ENCODE measurements around the gene JPH3.

JPH3 gene

DNA sequence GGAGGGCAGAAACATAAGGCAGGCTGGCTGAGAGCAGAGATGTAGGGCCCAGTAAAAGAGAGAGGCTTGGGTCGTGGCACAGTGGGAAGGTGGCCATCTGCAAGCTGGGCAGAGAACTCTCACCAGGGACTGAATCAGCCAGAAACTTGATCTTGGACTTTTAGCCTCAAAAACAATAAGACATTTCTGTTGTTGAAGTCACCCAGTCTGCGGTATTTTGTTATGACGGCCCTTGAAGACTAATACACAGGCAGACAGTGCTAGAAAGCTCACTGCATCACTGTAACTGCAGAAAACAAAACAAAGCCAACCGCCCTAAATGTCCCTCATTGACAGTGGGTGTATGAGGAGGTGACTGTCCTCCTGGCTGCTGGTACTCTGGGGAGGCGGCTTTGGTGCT lies 3.9 kb upstream of the JPH3 start:
- DNase-seq (ENCODE audit: low read depth in 2 of 2, low spot score in 1 of 2), result no peak

DNA sequence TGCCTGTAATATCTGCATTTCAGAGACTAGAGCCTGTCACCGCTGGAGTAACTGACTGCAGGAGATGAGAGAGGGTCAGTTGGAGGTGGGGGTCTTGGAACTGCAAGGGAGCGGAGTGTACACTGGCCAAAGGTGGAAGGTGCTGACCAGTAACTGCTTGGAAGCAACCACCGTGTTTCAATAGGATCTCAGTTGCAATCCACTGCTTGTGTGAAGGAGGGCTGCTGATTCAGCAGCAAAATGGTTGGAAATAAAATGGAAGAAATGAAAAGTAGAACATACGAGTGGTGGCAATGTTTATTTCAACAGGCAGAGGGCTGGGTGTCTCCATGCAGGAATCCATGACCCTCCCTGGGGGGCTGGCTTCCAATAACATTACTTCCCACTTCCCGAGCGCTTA lies 2.1 kb upstream of the JPH3 start:
- DNase-seq (ENCODE audit: low read depth in 2 of 2, low spot score in 1 of 2), result no peak

DNA sequence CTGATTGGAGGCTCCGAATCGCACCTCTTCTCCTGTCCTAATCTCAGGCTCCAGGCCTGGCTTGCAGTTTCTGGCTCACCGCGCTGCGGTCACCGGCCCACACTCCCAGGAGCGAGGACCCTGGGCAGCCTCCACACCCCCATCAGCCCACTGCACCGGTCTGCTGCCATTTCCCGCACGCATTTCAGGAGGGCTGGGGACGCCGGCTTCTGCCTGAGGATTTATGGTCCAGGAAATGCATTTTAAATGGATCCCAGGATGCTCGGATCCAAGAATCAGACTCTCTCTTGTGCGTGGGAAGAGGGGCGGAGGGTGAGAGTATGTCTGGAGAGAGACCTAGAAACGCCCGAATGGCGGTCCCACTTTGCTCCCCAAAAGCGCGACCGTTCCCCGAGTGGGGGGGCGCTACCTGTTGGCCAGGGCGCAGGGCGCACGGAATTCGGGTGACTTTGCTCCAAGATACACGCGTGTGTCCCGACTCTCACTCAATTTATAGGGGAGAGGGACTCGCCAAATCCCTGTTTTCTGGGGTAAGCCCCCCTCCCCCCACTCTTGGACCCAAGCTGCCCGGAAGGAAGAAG lies 817 bp upstream of the JPH3 start:
- no peak for DNase-seq (ENCODE audit: low read depth in 2 of 2, low spot score in 1 of 2)

DNA sequence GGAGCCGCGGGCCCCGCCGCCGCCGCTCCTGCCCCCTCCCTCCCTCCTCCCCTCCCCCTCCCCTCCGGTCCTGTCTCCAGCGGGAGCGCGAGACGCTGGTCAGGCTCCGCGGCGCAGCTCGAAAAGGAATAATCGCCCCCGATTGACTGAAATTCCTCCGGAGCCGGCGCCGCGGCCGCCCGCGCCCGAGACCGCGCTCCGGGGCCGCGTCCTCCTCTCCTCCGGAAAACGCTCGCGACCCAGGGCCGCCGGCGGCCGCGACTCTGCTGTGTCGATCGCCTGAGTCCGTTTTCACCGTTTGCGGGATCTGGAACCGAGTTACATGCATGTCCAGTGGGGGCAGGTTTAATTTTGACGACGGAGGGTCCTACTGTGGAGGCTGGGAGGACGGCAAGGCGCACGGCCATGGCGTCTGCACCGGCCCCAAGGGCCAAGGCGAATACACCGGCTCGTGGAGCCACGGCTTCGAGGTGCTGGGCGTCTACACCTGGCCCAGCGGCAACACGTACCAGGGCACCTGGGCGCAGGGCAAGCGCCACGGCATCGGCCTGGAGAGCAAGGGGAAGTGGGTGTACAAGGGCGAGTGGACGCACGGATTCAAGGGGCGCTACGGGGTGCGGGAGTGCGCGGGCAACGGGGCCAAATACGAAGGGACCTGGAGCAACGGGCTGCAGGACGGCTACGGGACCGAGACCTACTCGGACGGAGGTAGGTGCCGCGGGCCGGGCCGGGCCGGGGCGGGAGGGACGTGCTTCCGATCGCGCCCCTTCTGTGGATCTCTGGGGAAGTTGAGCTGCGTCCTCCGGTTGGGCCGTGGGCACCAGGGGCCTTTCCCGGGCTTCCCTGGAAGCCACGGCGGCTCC lies 744 bp downstream of the JPH3 start:
- no peak for DNase-seq (ENCODE audit: low read depth in 2 of 2, low spot score in 1 of 2)

DNA sequence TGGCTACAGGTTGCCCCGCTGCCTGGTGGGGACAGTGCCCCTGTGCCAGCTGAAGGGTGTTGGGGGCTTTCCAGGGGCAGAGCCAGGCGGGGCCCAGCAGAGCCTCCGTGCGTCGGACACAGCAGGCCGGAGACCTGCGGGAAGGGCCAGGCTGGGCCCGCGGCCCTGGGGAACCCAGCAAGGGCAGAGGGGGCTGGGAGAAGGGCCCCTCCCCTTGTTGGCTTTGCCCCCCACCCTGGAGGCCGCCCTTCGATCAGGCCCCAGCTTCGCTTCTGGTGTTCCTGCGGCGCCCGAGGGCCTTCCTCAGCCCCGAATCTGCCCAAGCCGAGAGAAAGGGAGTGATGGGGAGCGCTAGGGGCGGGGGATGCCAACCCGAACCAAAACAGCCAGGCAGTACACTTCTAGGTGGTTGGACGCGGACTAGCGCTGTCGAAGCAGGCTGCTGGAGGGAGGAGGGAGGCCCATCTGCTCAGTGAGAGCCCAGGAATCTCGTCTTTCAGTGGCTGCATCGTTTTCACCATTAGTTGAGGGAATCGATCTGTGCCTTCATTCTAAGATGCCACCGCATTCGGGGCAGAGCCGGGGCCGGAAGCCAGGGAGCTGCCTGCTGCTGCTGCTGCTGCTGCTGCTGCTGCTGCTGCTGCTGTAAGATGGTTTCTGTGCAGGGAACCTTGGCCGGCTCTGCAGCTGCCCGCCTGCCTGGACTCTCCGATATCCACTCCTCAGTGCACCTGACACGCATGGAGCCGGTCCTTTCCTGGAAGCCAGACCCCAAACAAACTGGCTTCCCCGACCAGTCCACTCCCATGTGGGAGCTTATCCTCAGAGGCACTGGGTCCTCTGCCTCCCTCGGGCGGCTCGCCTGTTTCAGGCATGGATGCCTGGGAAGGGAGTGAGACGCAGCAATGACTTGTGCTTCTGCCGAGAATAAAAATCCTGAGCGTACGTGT lies 1.7 kb downstream of the JPH3 start:
- DNase-seq (ENCODE audit: low read depth in 2 of 2, low spot score in 1 of 2), result no peak

DNA sequence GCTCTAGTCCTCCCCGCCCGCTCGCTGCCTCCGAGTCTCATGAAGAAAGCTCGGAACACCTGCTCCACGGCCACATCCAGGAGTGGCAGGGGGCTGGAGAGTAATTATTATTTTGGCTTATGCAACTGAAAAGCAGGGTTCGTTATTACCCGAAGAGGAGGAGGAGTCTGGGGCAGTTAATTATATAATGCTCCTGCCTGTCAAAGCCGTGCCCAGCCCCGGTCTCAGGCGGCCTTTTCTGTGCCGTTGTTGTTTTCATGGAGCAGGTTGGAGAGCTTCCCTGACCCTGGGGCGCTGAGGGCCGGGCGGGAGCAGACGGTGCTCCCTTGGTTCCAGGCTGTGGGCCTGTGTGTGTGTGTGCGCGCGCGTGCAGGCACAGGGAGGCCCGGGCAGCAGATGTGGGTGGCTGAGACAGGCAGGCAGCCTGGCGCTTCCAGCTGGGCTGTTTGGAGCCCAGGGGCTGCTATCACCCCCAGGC lies 2.4 kb downstream of the JPH3 start:
- no peak for DNase-seq (ENCODE audit: low read depth in 2 of 2, low spot score in 1 of 2)

DNA sequence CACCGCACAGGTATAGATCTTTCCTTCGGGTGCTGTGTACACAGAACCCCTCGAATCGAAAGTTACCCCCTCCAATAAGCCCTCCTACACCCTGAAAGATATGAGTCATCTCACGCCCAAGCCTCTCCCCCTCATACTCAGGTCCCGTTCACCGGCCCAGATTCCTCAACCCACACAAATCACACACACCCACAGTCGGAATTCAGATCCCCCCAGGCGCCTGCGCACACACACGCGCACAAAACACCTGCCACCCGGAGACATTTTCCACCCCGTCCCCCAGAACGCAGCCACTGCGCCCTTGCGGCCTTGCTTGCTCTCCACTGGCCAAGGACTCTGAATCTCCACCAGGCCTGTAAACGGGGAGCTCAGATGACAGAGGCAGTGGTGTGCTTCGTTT lies 4.9 kb downstream of the JPH3 start:
- DNase-seq (ENCODE audit: low read depth in 2 of 2, low spot score in 1 of 2), result no peak

DNA sequence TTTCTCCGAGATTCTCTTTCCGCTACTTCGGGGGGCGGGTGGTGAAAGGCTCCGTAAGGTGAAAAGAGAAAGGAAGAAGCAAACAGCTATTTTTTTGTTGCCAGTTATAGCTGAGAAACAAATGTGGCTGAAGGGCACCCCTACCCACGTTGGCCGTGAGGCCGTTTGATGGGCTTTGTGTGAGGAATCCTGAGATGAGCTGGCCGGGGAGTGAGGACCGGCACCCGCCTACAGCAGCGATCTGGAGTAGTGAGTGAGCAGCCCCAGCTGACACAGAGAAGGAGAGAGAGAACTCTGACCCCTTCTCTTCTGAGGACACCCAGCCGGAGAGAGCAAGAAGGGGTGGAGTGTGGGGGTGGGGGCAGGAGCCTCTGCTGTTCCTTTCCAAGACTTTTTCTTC lies 5.6 kb downstream of the JPH3 start:
- no peak for DNase-seq (ENCODE audit: low read depth in 2 of 2, low spot score in 1 of 2)

DNA sequence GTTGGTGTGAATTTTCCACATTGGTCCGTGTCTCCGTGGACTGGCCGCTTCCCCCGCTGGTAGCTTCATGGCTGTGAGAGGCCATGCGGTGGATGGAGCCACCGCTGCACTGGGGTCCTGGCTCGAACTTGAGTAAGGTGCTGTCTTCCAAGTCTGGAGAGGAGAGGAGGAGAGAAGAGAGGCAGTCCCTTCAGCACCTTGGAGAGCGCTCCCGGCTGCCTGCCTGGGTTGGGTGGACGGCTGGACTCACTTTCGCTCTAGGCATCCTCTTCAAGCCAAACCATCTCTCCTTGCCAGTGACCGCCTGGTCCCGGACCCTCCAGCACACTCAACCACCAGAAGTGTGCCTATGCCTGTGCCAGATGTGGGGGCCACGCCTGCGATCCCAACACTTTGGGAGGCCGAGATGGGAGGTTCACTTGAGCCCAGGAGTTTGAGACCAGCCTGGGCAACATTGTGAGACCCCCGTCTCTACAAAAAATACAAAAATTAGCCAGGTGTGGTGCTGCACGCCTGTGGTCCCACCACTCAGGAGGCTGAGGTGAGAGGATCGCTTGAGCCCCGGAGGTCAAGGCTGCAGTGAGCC lies 6.2 kb downstream of the JPH3 start:
- no peak for DNase-seq (ENCODE audit: low read depth in 2 of 2, low spot score in 1 of 2)

DNA sequence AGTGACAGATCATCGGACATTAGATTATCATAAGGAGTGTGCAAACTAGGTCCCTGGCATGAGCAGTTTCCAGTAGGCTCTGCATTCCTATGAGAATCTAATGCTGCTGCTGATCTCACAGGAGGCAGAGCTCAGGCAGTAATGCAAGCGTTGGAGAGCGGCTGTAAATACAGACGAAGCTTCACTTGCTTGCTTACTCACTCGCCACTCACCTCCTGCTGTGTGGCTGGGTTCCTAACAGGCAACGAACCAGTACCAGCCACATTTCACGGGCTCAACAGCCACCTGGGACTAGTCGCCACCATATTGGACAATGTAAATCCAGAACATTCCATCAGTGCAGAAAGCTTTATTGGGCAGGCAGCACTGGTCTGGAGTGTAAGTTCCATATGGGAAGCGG lies 7.7 kb downstream of the JPH3 start:
- DNase-seq (ENCODE audit: low read depth in 2 of 2, low spot score in 1 of 2), result no peak

DNA sequence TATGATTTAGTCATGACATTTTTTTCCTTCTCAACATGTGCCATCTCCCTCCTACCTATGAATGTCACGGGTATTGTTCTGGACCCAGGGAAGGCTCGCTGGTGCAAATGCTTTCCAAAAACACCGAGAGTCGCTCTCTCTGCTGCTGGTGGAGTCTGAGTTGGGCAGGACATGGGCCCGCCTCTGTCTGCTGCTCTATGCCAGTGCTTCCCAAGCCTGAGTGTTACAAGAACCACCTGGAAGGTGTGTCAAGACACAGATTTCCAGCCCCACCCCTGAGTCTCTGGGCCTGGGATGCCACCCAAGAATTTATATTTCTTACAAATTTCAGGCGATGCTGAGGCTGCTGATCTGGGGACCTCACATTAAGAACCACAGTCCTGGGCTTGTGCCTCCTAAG lies 9.1 kb downstream of the JPH3 start:
- no peak for DNase-seq (ENCODE audit: low read depth in 2 of 2, low spot score in 1 of 2)

DNA sequence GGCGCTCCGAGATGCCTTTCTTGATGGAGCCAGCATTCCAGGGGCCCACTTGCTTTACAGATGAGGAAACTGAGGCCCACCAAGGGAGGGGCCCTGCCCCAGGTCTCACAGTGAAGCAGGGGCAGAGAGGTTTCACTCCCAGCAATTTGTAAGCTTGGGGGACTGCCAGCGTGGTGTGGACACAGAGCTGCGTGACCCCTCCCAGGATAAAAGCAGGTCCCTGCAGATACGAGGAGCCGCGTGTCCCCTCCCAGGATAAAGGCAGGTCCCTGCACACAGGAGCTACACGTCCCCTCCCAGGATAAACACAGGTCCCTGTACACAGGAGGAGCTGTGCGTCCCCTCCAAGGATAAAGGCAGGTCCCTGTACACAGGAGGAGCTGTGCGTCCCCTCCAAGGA lies 11.7 kb downstream of the JPH3 start:
- DNase-seq (ENCODE audit: low read depth in 2 of 2, low spot score in 1 of 2), result no peak

DNA sequence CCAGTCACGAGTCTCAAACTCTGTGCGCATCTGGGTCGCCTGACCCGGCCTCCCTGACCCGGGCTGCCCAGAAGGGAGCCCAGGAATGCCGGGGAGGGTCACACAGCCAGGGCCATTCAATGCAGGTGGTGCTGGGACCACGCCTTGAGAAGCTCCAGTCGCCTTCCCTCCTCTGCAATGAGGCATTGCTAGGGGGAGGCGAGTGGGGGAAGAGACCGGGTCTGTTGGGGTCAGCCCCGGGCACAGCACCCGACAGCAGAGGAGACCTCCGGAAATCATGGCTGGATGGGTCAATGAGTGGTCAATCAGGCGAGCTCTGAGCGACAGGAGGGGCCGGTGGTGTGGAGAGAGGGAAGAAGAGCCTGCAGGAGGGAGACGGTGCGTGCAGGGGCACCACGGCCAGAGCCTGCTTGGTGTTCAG lies 13.3 kb downstream of the JPH3 start:
- no peak for DNase-seq (ENCODE audit: low read depth in 2 of 2, low spot score in 1 of 2)

DNA sequence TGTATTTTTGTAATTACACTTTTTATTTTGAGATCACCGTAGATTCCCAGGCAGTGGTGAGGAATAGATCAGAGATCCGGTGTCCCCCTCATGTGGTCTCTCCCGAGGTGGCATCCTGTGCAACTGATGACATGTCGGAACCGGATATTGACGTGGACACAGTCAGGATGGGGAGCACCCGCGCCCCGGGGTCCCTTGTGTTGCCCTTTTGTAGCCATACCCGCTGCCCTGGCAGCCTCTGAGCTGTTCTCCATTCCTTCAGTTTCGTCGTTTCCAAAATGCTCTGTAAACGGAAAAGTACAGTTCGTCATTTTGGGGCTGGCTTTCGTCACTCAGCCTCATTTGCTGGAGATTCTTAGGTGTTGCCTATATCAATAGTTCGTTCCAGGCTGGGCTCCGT lies 14.2 kb downstream of the JPH3 start:
- DNase-seq (ENCODE audit: low read depth in 2 of 2, low spot score in 1 of 2), result no peak

DNA sequence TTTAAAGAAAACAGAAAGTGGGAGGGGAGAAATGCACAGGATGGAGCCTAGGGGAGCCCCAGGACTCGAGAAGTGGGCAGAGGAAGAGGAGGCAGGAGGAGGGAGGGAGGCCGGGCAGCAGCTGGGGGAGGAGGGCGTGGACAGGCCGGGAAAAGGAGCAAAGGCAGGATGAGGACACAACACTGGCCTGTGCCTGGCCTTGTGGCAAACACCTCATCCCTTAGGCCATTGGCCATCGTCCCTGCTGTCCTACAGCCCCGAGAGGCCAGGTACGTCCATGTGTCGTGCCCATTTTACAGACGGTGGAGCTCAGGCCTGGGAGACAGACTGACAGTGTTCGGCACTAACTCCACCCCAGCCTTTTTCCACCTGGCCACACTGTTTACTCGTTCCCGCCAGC lies 15.9 kb downstream of the JPH3 start:
- no peak for DNase-seq (ENCODE audit: low read depth in 2 of 2, low spot score in 1 of 2)

DNA sequence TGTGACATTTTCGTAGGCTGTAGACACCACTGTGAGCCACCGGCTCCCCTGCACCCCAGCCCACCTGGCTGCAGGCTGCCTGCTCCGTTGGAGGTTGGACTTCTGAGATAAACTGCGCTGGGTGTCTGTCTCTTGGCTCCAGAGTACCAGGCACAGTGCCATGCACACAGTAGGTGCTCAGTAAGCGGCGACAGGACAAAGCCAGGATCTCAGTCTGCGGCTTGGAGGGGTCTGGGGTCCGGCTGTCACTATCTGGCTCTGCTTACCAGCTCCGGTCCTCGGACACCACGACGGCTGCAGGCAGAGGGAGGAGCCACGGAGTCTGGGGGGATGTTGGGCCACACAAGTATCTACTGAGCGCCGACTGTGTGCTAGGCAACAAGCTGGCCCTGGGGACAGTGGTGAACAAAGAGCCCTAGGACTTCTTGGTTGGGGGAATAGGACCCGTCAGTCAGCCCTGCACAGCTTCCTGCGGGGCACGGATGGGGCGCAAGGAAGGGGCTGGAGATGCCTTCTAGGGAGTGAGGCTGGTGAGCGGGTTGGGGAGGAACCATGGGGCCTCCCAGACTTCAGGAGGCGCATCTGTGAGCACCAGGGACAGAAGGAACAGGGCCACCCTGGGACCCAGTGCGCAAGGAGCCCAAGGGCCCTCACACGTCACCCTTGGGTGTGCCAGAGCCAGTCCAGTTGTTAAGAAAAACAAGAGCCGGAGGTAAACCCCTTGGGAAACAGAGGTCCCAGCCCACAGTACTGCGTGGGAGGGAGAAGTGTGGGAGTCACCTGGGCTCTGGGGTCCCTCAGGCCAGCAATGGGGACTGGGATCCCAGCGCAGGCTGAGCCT lies 17.3 kb downstream of the JPH3 start:
- DNase-seq (ENCODE audit: low read depth in 2 of 2, low spot score in 1 of 2), result no peak

DNA sequence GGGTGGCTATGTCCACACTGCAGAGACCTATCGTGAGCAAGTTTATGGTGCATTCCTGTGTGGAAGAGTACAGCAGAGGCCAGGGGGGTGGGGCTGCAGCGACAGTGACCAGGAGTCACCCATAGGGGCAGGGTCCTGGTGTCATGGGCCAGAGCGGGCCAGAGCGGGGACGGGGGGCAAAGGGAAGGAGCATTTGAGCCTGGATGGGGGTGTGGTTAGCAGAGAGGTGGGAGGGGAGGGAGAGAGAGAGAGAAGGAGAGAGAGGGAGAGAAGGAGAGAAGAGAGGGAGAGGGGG lies 17.8 kb downstream of the JPH3 start:
- no peak for DNase-seq (ENCODE audit: low read depth in 2 of 2, low spot score in 1 of 2)

DNA sequence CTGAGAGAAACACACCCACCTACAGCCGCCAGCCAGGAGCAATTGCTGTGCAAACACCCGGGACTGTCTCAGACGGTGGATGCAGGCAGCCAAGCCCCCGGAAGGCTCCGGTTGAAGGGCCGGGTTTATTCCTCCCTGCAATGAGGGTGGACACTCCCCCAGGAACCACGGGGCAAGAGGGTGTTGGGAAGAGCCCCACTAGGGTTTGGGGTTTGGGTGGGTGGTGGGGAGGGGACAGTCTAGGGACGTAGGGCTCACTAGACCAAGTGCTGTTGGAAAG lies 19.2 kb downstream of the JPH3 start:
- no peak for DNase-seq (ENCODE audit: low read depth in 2 of 2, low spot score in 1 of 2)

DNA sequence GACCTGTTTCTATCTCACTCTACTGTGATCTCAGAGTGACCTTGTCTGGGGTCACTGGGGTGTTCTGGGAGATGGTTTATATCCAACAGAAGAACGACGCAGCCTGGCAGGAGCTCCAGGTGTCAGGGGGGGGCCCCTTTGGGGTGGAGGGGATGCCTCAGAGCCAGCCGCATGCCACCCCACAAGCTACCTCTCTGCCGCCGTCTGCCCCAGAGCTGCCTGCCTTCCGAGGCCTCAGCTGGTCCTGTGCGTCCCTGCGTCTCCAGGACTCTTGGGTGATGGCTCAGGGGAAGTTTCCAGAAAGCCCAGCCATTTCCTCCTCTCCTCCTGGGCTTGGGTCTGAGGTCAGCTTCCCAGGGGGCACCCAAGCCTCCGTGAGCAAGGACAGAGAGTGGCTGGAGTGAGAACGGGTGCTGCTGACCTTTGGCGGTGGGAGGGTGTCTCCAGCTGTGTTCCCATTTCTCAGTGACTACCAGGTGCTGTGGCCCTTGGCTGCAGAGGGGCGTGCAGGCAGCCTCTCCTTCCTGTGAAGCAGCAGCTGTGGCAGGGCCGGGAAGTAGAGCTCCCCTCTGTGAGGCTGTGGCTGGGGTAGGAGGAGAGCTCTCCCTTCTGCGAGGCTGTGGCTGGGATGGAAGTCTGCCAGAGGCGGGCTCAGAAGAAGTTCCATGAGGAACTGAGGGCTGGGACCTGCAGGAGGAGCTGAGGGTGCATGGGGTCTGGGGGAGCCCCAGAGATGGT lies 19.8 kb downstream of the JPH3 start:
- no peak for DNase-seq (ENCODE audit: low read depth in 2 of 2, low spot score in 1 of 2)

DNA sequence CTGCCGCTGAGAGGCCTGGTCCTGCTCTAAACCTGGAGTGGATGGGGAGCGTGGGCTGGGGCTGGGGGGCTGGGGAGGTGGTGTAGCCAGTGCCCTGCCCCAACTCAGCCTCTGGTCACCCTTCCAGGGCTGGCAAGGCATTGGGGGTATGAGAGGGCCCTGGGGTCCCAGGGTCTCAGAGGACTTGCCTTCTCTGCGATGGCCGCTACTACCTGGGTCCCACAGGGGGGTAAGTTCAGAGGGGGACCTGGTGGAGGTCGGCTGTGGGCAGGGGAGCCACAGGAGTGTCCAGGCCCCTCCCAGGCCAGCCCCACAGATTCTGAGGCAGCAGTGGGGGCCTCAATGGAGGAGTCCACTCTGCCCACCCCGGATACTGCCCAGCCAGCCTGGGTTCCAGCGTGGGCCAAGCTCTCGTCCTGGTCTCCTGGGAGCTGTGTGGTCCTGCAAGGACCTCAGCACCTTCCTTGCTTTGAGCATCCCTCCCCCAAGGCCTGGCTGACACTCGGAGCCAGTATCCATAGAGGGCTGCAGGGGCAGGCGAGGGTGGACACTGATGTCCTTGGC lies 20.5 kb downstream of the JPH3 start:
- DNase-seq (ENCODE audit: low read depth in 2 of 2, low spot score in 1 of 2), result no peak

Measured in stimulated activated CD8-positive, alpha-beta memory T cell treated with anti-CD3 and anti-CD28 coated beads, Interleukin-4, amount 100 ng/mL, for 4 hours (primary cell).